ENCODE measurements around the gene PTGFR. TPM values are rescaled to one million over a fixed set of nuclear protein-coding genes. Genes with fewer than 3 reads are reported as not detected.

Gene PTGFR
- total RNA-seq, 1 experiment from 2014 or later, result 1.5 TPM

- Histone ChIP-seq H3K4me3 (ENCODE audit: low read depth, low read length, poor library complexity, severe bottlenecking) (peak overlapping the region; percentile 53), H3K36me3 (ENCODE audit: insufficient read depth, low read length, poor library complexity, severe bottlenecking) (no peaks in the 10 kb centered on the region), H3K27me3 (replicated peaks; ENCODE audit: insufficient read depth, low read depth, low read length, poor library complexity) (no peaks in the 10 kb centered on the region), H3K9me3 (ENCODE audit: low read depth, low read length, poor library complexity, severe bottlenecking) (no peaks in the 10 kb centered on the region), H3K4me1 (ENCODE audit: insufficient read depth, low read length, poor library complexity, severe bottlenecking) (peaks cover 17% of the 10 kb centered on the region), H3K27ac (ENCODE audit: low read depth, low read length, poor library complexity, severe bottlenecking) (peak overlapping the region; percentile 49)
- BruUV-seq (replicated peaks), result no TSS peak
- intact Hi-C loops (cut with micrococcal nuclease; ENCODE audit: unreplicated experiment), result loop anchor here (5.0 kb wide), 1 partner anchor 344 kb away; no protein-coding TSS in a partner anchor
- peak; percentile 59 for DNase-seq (ENCODE audit: low spot score)
- ChIA-PET CTCF (no interaction called here), POLR2A (ENCODE audit: low non-redundant PET) (no interaction called here)
- TF ChIP-seq EZH2 (IDR thresholded peaks at IDR 0.05; ENCODE audit: borderline replicate concordance, low read depth, low read length, poor library complexity, severe bottlenecking) (no peak), CTCF (conservative IDR thresholded peaks at IDR 0.05; ENCODE audit: low read depth, low read length) (no peak)
Observed at GRCh38 chr1:78491451-78492071, 787 bp downstream of the PTGFR start.

- TF ChIP-seq EZH2 (IDR thresholded peaks at IDR 0.05; ENCODE audit: borderline replicate concordance, low read depth, low read length, poor library complexity, severe bottlenecking), result no peak
- no peak for TF ChIP-seq CTCF (conservative IDR thresholded peaks at IDR 0.05; ENCODE audit: low read depth, low read length)
- H3K4me1 ChIP-seq (ENCODE audit: insufficient read depth, low read length, poor library complexity, severe bottlenecking), result peaks cover 21% of the 10 kb centered on the region
- ChIA-PET POLR2A (ENCODE audit: low non-redundant PET) (no interaction called here), CTCF (no interaction called here)
- intact Hi-C loops (cut with micrococcal nuclease; ENCODE audit: unreplicated experiment), result loop anchor here (5.0 kb wide), 1 partner anchor 345 kb away; no protein-coding TSS in a partner anchor
- H3K27ac ChIP-seq (ENCODE audit: low read depth, low read length, poor library complexity, severe bottlenecking), result peak overlapping the region; percentile 49
- H3K9me3 ChIP-seq (ENCODE audit: low read depth, low read length, poor library complexity, severe bottlenecking), result no peaks in the 10 kb centered on the region
- no peaks in the 10 kb centered on the region for H3K36me3 ChIP-seq (ENCODE audit: insufficient read depth, low read length, poor library complexity, severe bottlenecking)
- DNase-seq (ENCODE audit: low spot score), result peak; percentile 51
- H3K4me3 ChIP-seq (ENCODE audit: low read depth, low read length, poor library complexity, severe bottlenecking), result peak overlapping the region; percentile 53
- H3K27me3 ChIP-seq (replicated peaks; ENCODE audit: insufficient read depth, low read depth, low read length, poor library complexity), result no peaks in the 10 kb centered on the region
- no TSS peak for BruUV-seq (replicated peaks)
Observed at GRCh38 chr1:78492386-78492950, 1.7 kb downstream of the PTGFR start.

- ChIA-PET CTCF (no interaction called here), POLR2A (ENCODE audit: low non-redundant PET) (no interaction called here)
- no TSS peak for BruUV-seq (replicated peaks)
- no peak for TF ChIP-seq EZH2 (IDR thresholded peaks at IDR 0.05; ENCODE audit: borderline replicate concordance, low read depth, low read length, poor library complexity, severe bottlenecking)
- Histone ChIP-seq H3K36me3 (ENCODE audit: insufficient read depth, low read length, poor library complexity, severe bottlenecking) (no peaks in the 10 kb centered on the region), H3K9me3 (ENCODE audit: low read depth, low read length, poor library complexity, severe bottlenecking) (no peaks in the 10 kb centered on the region), H3K27me3 (replicated peaks; ENCODE audit: insufficient read depth, low read depth, low read length, poor library complexity) (no peaks in the 10 kb centered on the region), H3K27ac (ENCODE audit: low read depth, low read length, poor library complexity, severe bottlenecking) (peak overlapping the region; percentile 19), H3K4me3 (ENCODE audit: low read depth, low read length, poor library complexity, severe bottlenecking) (no peak overlapping the region), H3K4me1 (ENCODE audit: insufficient read depth, low read length, poor library complexity, severe bottlenecking) (peaks cover 25% of the 10 kb centered on the region)
- no peak for DNase-seq (ENCODE audit: low spot score)
- intact Hi-C loops (cut with micrococcal nuclease; ENCODE audit: unreplicated experiment), result loop anchor here (5.0 kb wide), 1 partner anchor 346 kb away; no protein-coding TSS in a partner anchor
Observed at GRCh38 chr1:78493451-78493850, 2.7 kb downstream of the PTGFR start.

Data from A673 (cell line).